Gastrocnemius medialis (tissue), 4 donors: ENCODE measurements around the gene CDA. TPM values are rescaled to one million over a fixed set of nuclear protein-coding genes. Genes with fewer than 3 reads are reported as not detected.

Source experiments
- ATAC-seq, 2 donors: fragments of 150-250 bp; one replicate each; pipeline ENCODE4 v1.9.1; 2016
- DNase-seq, 2 donors: peaks; one replicate each; pipeline ENCODE4 v3.0.0-alpha.2; 2019
- H3K27ac ChIP-seq, 4 donors: fragments of 200-600 bp; sonication (generic); 1 replicate in 1 of 4; 2 replicates in 3 of 4; pipeline ENCODE4 v1.5.1; 2016 to 2018; ENCODE audit warnings: mild to moderate bottlenecking in 2 of 4, moderate library complexity in 1 of 4
- H3K27me3 ChIP-seq, 3 donors: fragments of 200-600 bp; sonication (generic) in 2 of 3; 1 replicate in 1 of 3; 2 replicates in 2 of 3; pipeline versions ENCODE4 v1.5.1 to v1.6.0; 2016 to 2019; ENCODE audit warnings: mild to moderate bottlenecking in 1 of 3, moderate library complexity in 1 of 3
- H3K36me3 ChIP-seq, 2 donors: fragments of 200-600 bp; sonication (generic) in 1 of 2; one replicate each; pipeline ENCODE4 v1.5.1; 2017 to 2018
- H3K4me1 ChIP-seq, 2 donors: fragments of 200-600 bp; sonication (generic) in 1 of 2; one replicate each; pipeline ENCODE4 v1.5.1; 2016 to 2017; ENCODE audit warnings: mild to moderate bottlenecking in 2 of 2
- H3K4me3 ChIP-seq, 4 donors: fragments of 200-600 bp; sonication (generic) in 3 of 4; 1 replicate in 1 of 4; 2 replicates in 3 of 4; pipeline ENCODE4 v1.5.1; 2016 to 2019; ENCODE audit warnings: mild to moderate bottlenecking in 2 of 4
- H3K9me3 ChIP-seq, 3 donors: fragments of 200-600 bp; sonication (generic) in 2 of 3; 1 replicate in 1 of 3; 2 replicates in 2 of 3; pipeline ENCODE4 v1.5.1; 2016 to 2019
- CTCF ChIP-seq, 5 experiments: fragments of 450-650 bp in 3 of 5; fragments of 200-600 bp in 2 of 5; sonication (generic) in 2 of 5; IDR thresholded peaks in 4 of 5; conservative IDR thresholded peaks in 1 of 5; 1 replicate in 4 of 5; 2 replicates in 1 of 5; pipeline ENCODE4 v1.5.1; 2016 to 2019; ENCODE audit warnings: antibody characterized with exemption in 5 of 5, mild to moderate bottlenecking in 3 of 5, moderate library complexity in 3 of 5
- POLR2A ChIP-seq, 2 donors: fragments of 450-650 bp; IDR thresholded peaks; one replicate each; pipeline ENCODE4 v1.6.1; 2017; ENCODE audit warnings: antibody characterized with exemption in 2 of 2, mild to moderate bottlenecking in 2 of 2, moderate library complexity in 2 of 2
- in situ Hi-C, 4 donors: fragments of 200-750 bp; cut with MboI; loops; one replicate each; pipeline versions ENCODE4 v1.15.0 to v1.8.0; 2017; ENCODE audit warnings: low sequenced_read_pairs in 4 of 4
- intact Hi-C: fragments of 100-400 bp; cut with DNase I; formaldehyde crosslinking; loops from one replicate; pipeline ENCODE4 v1.15.1; 2023; ENCODE audit warnings: low total_unique reads
- total RNA-seq, 4 donors: library from RNA; depleted of rRNA; stranded (reverse); fragments of >200 nt; gene quantifications; one replicate each; pipeline versions ENCODE4 v1.1.0 to v1.2.3, GENCODE V29; 2016

The CDA gene
- total RNA-seq, 4 donors from 2014 or later, result 0.71 to 1.7 (median 1.2) TPM

GRCh38 chr1:20662110-20662475 is 73.2 kb downstream of the CDA start:
- H3K36me3 ChIP-seq, result peaks cover 0 to 1% of the 10 kb centered on the region in 2 donors
- in situ Hi-C loops, result no loop called here
- H3K4me1 ChIP-seq, result peaks cover 36 to 41% of the 10 kb centered on the region in 2 donors
- DNase-seq (no peak), ATAC-seq (no peak)
- no peak for TF ChIP-seq CTCF (IDR thresholded peaks at IDR 0.05 in 4 of 5, conservative IDR thresholded peaks at IDR 0.05 in 1 of 5)
- TF ChIP-seq POLR2A (IDR thresholded peaks at IDR 0.05), result no peak
- H3K4me3 ChIP-seq, result peak overlapping the region; percentile 81 to 99 (median 90)
- intact Hi-C loops, result no loop called here
- no peaks in the 10 kb centered on the region for H3K9me3 ChIP-seq
- H3K27me3 ChIP-seq, result no peaks in the 10 kb centered on the region
- peak overlapping the region; percentile 80 to 90 (median 87) for H3K27ac ChIP-seq

- TF ChIP-seq POLR2A (IDR thresholded peaks at IDR 0.05) (no peak), CTCF (IDR thresholded peaks at IDR 0.05 in 4 of 5, conservative IDR thresholded peaks at IDR 0.05 in 1 of 5) (no peak)
- H3K4me1 ChIP-seq, result peaks cover 28 to 29% of the 10 kb centered on the region in 2 donors
- no peaks in the 10 kb centered on the region for H3K27me3 ChIP-seq
- H3K27ac ChIP-seq, result no peak overlapping the region
- ATAC-seq (no peak), DNase-seq (no peak)
- no peak overlapping the region for H3K4me3 ChIP-seq
- intact Hi-C loops (no loop called here), in situ Hi-C loops (no loop called here)
- H3K9me3 ChIP-seq, result no peaks in the 10 kb centered on the region
- no peaks in the 10 kb centered on the region for H3K36me3 ChIP-seq
Observed at GRCh38 chr1:20663365-20663764, 74.5 kb downstream of the CDA start.

GRCh38 chr1:20663969-20664715 is 75.2 kb downstream of the CDA start:
- H3K27ac ChIP-seq, result no peak overlapping the region
- intact Hi-C loops, result no loop called here
- in situ Hi-C loops, result no loop called here
- H3K4me1 ChIP-seq, result peaks cover 22% of the 10 kb centered on the region in 2 donors
- TF ChIP-seq POLR2A (IDR thresholded peaks at IDR 0.05) (no peak), CTCF (IDR thresholded peaks at IDR 0.05 in 4 of 5, conservative IDR thresholded peaks at IDR 0.05 in 1 of 5) (no peak)
- H3K36me3 ChIP-seq, result no peaks in the 10 kb centered on the region
- DNase-seq (no peak), ATAC-seq (no peak)
- H3K4me3 ChIP-seq, result no peak overlapping the region
- no peaks in the 10 kb centered on the region for H3K9me3 ChIP-seq
- no peaks in the 10 kb centered on the region for H3K27me3 ChIP-seq

- in situ Hi-C loops, result no loop called here
- H3K9me3 ChIP-seq, result no peaks in the 10 kb centered on the region
- DNase-seq (no peak), ATAC-seq (no peak)
- TF ChIP-seq CTCF (IDR thresholded peaks at IDR 0.05 in 4 of 5, conservative IDR thresholded peaks at IDR 0.05 in 1 of 5), result no peak
- no peak for TF ChIP-seq POLR2A (IDR thresholded peaks at IDR 0.05)
- H3K36me3 ChIP-seq, result no peaks in the 10 kb centered on the region
- peak overlapping the region in 3 of 4 donors; percentile 38 to 53 (median 51) for H3K27ac ChIP-seq
- H3K27me3 ChIP-seq, result no peaks in the 10 kb centered on the region
- H3K4me3 ChIP-seq, result no peak overlapping the region
- intact Hi-C loops, result no loop called here
- H3K4me1 ChIP-seq, result peaks cover 6 to 7% of the 10 kb centered on the region in 2 donors
Observed at GRCh38 chr1:20665726-20666125, 76.8 kb downstream of the CDA start.
